Measurements from ENCODE around the gene CLIC4. TPM values are rescaled to one million over a fixed set of nuclear protein-coding genes. Genes with fewer than 3 reads are reported as not detected.

The CLIC4 gene
- total RNA-seq, 4 donors from 2014 or later: 53.0 to 151 (median 95.3) TPM

- no peaks in the 10 kb centered on the region for H3K27me3 ChIP-seq
- no peaks in the 10 kb centered on the region for H3K9me3 ChIP-seq
- no peak for DNase-seq
- no peak overlapping the region for H3K4me3 ChIP-seq (replicated peaks in 1 of 3)
- no peaks in the 10 kb centered on the region for H3K36me3 ChIP-seq
- no peak for TF ChIP-seq POLR2A (IDR thresholded peaks at IDR 0.05)
- no peak for TF ChIP-seq CTCF (IDR thresholded peaks at IDR 0.05)
- H3K27ac ChIP-seq: peak overlapping the region in 2 of 3 donors; percentile 11 to 56
- H3K4me1 ChIP-seq: peaks cover 4 to 17% of the 10 kb centered on the region in 2 donors
- 57 to 61% methylated on average over 16 of the region's 16 CpGs for WGBS, 2 donors
- intact Hi-C loops (cut with DNase I): no loop called here
These were observed 9.5 kb upstream of the CLIC4 start for GRCh38 chr1:24735509-24736375.

GRCh38 chr1:24737368-24738117 lies 7.7 kb upstream of the CLIC4 start:
- no peak for TF ChIP-seq POLR2A (IDR thresholded peaks at IDR 0.05)
- 91 to 97% methylated on average over 6 of the region's 6 CpGs for WGBS, 2 donors
- Histone ChIP-seq H3K9me3 (no peaks in the 10 kb centered on the region), H3K27ac (no peak overlapping the region), H3K27me3 (no peaks in the 10 kb centered on the region), H3K36me3 (no peaks in the 10 kb centered on the region), H3K4me3 (replicated peaks in 1 of 3) (no peak overlapping the region), H3K4me1 (peaks cover 0 to 12% of the 10 kb centered on the region in 2 donors)
- intact Hi-C loops (cut with DNase I): no loop called here
- DNase-seq: no peak

GRCh38 chr1:24739241-24739640 lies 6.0 kb upstream of the CLIC4 start:
- H3K4me1 ChIP-seq: peaks cover 0 to 15% of the 10 kb centered on the region in 2 donors
- WGBS, 2 donors: 98% methylated on average over 9 of the region's 9 CpGs
- intact Hi-C loops (cut with DNase I): no loop called here

GRCh38 chr1:24742090-24742938 lies 2.9 kb upstream of the CLIC4 start:
- DNase-seq: no peak
- intact Hi-C loops (cut with DNase I): no loop called here
- H3K27ac ChIP-seq: no peak overlapping the region
- TF ChIP-seq CTCF (IDR thresholded peaks at IDR 0.05): no peak
- TF ChIP-seq POLR2A (IDR thresholded peaks at IDR 0.05): no peak
- H3K9me3 ChIP-seq: no peaks in the 10 kb centered on the region
- no peaks in the 10 kb centered on the region for H3K27me3 ChIP-seq
- H3K4me3 ChIP-seq (replicated peaks in 1 of 3): no peak overlapping the region
- H3K4me1 ChIP-seq: peaks cover 3 to 5% of the 10 kb centered on the region in 2 donors
- H3K36me3 ChIP-seq: no peaks in the 10 kb centered on the region
- WGBS, 2 donors: 75 to 77% methylated on average over 9 of the region's 9 CpGs

More at GRCh38 chr1:24739241-24739640, 6.0 kb upstream of the CLIC4 start:
- no peaks in the 10 kb centered on the region for H3K27me3 ChIP-seq
- DNase-seq: no peak
- no peaks in the 10 kb centered on the region for H3K36me3 ChIP-seq
- H3K4me3 ChIP-seq (replicated peaks in 1 of 3): no peak overlapping the region
- H3K9me3 ChIP-seq: no peaks in the 10 kb centered on the region
- no peak for TF ChIP-seq POLR2A (IDR thresholded peaks at IDR 0.05)
- no peak for TF ChIP-seq CTCF (IDR thresholded peaks at IDR 0.05)
- no peak overlapping the region for H3K27ac ChIP-seq
